ENCODE results near the gene MTCH2.
A peak's percentile ranks its signal among the peaks of the same experiment; 100 is the strongest.

MTCH2 gene

DNA sequence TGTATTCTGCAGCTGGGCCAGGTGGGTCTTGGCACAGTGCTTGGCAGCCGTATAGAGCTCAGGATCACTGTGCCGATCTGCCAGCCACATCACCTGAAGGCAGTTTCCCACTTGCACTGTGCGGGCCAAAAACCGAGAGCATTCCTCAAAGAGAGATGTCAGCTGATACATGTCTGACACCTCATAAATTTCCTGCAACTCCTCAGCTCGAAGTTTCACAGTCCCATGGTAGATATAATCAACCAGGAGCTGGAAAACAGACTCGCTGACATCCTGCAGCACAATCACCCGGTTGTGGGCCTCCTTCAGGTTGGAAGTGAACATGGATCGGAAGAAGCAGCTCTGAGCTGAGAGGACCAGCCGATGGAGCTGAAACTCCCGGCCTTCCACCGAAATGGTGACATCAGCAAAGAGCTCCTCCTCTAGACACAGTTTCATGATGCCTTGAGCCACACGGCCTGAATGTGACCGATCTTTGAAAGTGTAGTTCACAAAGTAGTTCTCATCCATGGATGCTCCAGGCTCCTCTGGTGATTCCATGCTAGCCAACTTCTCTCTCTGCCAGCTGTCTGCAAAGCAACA is 64.8 kb downstream of the MTCH2 start:
- H3K36me3 Mint-ChIP-seq (ENCODE audit: low read depth), result peaks cover 62% of the 10 kb centered on the region
- H3K9me3 Mint-ChIP-seq, result no peaks in the 10 kb centered on the region
- peak overlapping the region; percentile 100 for H3K27ac Mint-ChIP-seq
- H3K4me3 Mint-ChIP-seq, result peak overlapping the region; percentile 98
- TF ChIP-seq, protein P1, sequence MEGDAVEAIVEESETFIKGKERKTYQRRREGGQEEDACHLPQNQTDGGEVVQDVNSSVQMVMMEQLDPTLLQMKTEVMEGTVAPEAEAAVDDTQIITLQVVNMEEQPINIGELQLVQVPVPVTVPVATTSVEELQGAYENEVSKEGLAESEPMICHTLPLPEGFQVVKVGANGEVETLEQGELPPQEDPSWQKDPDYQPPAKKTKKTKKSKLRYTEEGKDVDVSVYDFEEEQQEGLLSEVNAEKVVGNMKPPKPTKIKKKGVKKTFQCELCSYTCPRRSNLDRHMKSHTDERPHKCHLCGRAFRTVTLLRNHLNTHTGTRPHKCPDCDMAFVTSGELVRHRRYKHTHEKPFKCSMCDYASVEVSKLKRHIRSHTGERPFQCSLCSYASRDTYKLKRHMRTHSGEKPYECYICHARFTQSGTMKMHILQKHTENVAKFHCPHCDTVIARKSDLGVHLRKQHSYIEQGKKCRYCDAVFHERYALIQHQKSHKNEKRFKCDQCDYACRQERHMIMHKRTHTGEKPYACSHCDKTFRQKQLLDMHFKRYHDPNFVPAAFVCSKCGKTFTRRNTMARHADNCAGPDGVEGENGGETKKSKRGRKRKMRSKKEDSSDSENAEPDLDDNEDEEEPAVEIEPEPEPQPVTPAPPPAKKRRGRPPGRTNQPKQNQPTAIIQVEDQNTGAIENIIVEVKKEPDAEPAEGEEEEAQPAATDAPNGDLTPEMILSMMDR (IDR thresholded peaks at IDR 0.05), result no peak
- peaks cover 43% of the 10 kb centered on the region for H3K4me1 Mint-ChIP-seq
- no peaks in the 10 kb centered on the region for H3K27me3 Mint-ChIP-seq (ENCODE audit: low read depth, poor library complexity)
- no peak for DNase-seq

DNA sequence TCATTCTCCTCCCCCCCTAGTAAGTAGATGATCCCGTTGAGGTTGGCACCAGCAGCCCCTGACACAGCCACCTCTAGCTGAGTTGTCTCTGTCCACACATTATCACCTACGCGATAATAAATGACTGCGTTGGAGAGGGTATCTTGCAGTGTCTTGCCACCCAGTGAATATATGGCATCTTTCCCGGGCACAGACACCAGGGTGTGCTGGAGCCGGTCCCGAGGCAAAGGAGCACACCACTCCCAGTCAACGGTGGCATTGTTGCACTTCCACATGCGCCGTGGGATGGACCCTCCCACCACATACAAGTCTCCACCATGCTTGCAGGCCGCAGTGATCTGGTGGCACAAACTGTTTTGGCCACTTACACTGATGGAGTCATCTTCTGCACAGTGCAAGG is 69.0 kb downstream of the MTCH2 start:
- TF ChIP-seq, protein P1 (IDR thresholded peaks at IDR 0.05), result no peak
- DNase-seq, result no peak
- H3K4me3 Mint-ChIP-seq, result no peak overlapping the region

DNA sequence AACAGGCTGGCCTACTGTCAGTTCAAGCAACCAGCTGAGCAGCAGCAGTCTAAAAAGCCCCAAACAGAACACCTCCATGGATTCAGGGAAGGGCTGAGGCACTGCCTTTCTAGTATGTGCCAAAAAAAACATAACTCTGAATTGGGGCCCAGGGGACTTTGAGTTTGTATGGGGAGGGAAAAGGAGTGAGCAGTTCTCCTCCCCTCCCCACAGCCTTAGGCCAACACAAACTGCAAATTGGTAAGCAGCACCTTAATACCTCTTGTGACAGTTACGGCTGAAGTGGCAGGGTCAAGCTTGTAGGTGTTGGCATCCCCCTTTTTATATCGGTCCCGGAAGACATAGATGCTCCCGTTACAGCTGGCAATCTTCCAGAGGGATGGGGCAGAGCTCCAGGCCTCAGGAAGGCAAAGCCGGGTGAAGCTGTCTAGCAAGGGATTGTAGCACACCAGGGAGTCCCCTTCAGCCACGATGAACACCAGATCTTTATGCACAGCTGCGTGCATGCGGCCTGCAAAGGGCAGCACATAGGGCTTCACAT is 69.6 kb downstream of the MTCH2 start:
- Mint-ChIP-seq H3K36me3 (ENCODE audit: low read depth) (peaks cover 60% of the 10 kb centered on the region), H3K9me3 (no peaks in the 10 kb centered on the region), H3K4me1 (peaks cover 10% of the 10 kb centered on the region), H3K27ac (peak overlapping the region; percentile 73), H3K4me3 (no peak overlapping the region), H3K27me3 (ENCODE audit: low read depth, poor library complexity) (no peaks in the 10 kb centered on the region)
- TF ChIP-seq, protein P1 (IDR thresholded peaks at IDR 0.05), result no peak
- no peak for DNase-seq

More for the DNA sequence above, 69.0 kb downstream of the MTCH2 start:
- H3K9me3 Mint-ChIP-seq, result no peaks in the 10 kb centered on the region
- H3K36me3 Mint-ChIP-seq (ENCODE audit: low read depth), result peaks cover 60% of the 10 kb centered on the region
- peaks cover 16% of the 10 kb centered on the region for H3K4me1 Mint-ChIP-seq
- no peaks in the 10 kb centered on the region for H3K27me3 Mint-ChIP-seq (ENCODE audit: low read depth, poor library complexity)
- H3K27ac Mint-ChIP-seq, result no peak overlapping the region

DNA sequence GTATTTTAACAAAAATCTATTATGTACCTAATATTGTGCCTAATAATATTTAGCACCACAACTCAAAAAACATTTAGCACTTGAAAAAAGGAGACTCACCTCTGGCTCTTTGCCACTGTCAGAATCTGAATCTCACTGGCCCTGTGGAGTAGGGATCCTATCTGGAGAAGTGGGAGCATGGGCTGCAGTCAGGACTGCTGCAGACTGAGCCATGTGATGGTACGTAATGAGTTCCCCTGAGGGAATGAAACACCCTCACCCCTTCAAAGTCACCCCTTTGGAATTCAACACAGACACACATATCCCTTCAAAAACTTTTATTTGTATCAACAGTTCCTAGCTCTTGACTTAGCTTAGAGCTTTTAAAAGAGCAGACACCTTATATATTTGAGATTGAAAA is 70.5 kb downstream of the MTCH2 start:
- no peak for DNase-seq
- Mint-ChIP-seq H3K27ac (no peak overlapping the region), H3K4me3 (no peak overlapping the region), H3K4me1 (peaks cover 2% of the 10 kb centered on the region), H3K9me3 (no peaks in the 10 kb centered on the region), H3K36me3 (ENCODE audit: low read depth) (peaks cover 55% of the 10 kb centered on the region), H3K27me3 (ENCODE audit: low read depth, poor library complexity) (no peaks in the 10 kb centered on the region)
- TF ChIP-seq, protein P1 (IDR thresholded peaks at IDR 0.05), result no peak

DNA sequence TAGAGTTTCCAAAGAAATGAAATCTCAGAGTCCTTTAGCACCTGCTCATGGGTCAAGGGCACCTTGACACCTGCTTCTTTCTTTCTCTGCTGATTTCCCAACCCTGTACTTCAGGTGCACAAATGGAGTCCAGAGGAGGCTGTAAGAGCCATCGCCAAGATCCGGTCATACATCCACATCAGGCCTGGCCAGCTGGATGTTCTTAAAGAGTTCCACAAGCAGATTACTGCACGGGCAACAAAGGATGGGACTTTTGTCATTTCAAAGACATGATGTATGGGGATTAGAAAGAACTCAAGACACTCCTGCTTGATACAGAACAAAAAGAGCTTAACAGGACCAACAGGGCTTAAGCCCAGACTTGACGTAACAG is 71.0 kb downstream of the MTCH2 start:
- Mint-ChIP-seq H3K4me3 (no peak overlapping the region), H3K36me3 (ENCODE audit: low read depth) (peaks cover 52% of the 10 kb centered on the region), H3K27me3 (ENCODE audit: low read depth, poor library complexity) (no peaks in the 10 kb centered on the region), H3K27ac (peak overlapping the region; percentile 7), H3K4me1 (peaks cover 5% of the 10 kb centered on the region), H3K9me3 (no peaks in the 10 kb centered on the region)
- no peak for DNase-seq
- TF ChIP-seq, protein P1 (IDR thresholded peaks at IDR 0.05), result no peak

Data from nephron progenitor cell (in vitro differentiated cells).